Endodermal cell (in vitro differentiated cells): ENCODE measurements around the gene FXN. TPM values are rescaled to one million over a fixed set of nuclear protein-coding genes. Genes with fewer than 3 reads are reported as not detected.

Experiments
- DNase-seq: peaks from one replicate; pipeline ENCODE4 v3.0.0-alpha.2; 2017
- H3K27ac ChIP-seq: 2 replicates; pipeline ENCODE4 v1.5.1; 2013; ENCODE audit warnings: mild to moderate bottlenecking, low read depth, low read length, moderate library complexity
- H3K27me3 ChIP-seq: 2 replicates; pipeline ENCODE4 v1.6.1; 2013; ENCODE audit warnings: mild to moderate bottlenecking, low read length, moderate library complexity; ENCODE audit not compliant: insufficient read depth, control insufficient read depth, poor library complexity, severe bottlenecking
- H3K36me3 ChIP-seq: 2 replicates; pipeline ENCODE4 v1.7.0; 2013; ENCODE audit warnings: mild to moderate bottlenecking, low read length, moderate library complexity; ENCODE audit not compliant: control insufficient read depth, insufficient read depth
- H3K4me1 ChIP-seq: one replicate; pipeline ENCODE4 v1.7.0; 2013; ENCODE audit warnings: low read length; ENCODE audit not compliant: control insufficient read depth, insufficient read depth
- H3K4me3 ChIP-seq: 2 replicates; pipeline ENCODE4 v1.5.1; 2013; ENCODE audit warnings: mild to moderate bottlenecking, low read length, moderate library complexity
- H3K9ac ChIP-seq: 2 replicates; pipeline ENCODE4 v1.6.1; 2013; ENCODE audit warnings: mild to moderate bottlenecking, low read length, moderate library complexity; ENCODE audit not compliant: poor library complexity, severe bottlenecking; ENCODE audit errors: extremely low read depth
- H3K9me3 ChIP-seq: 2 replicates; pipeline ENCODE4 v1.6.1; 2013; ENCODE audit warnings: mild to moderate bottlenecking, low read length, moderate library complexity; ENCODE audit not compliant: control insufficient read depth
- H3K27ac Mint-ChIP-seq: 2 replicates; pipeline ENCODE4 v1.8.0; 2020; ENCODE audit warnings: mixed read lengths
- H3K27me3 Mint-ChIP-seq: 2 replicates; pipeline ENCODE4 v1.8.0; 2021; ENCODE audit warnings: mild to moderate bottlenecking, mixed read lengths; ENCODE audit not compliant: insufficient read depth
- H3K36me3 Mint-ChIP-seq: 2 replicates; pipeline ENCODE4 v1.8.0; 2020; ENCODE audit warnings: low read depth, mixed read lengths
- H3K4me1 Mint-ChIP-seq: 2 replicates; pipeline ENCODE4 v1.8.0; 2020; ENCODE audit warnings: mixed read lengths
- H3K4me3 Mint-ChIP-seq: 2 replicates; pipeline ENCODE4 v1.8.0; 2020; ENCODE audit warnings: mild to moderate bottlenecking, moderate library complexity, mixed read lengths
- H3K9me3 Mint-ChIP-seq: 2 replicates; pipeline ENCODE4 v1.8.0; 2020; ENCODE audit warnings: mild to moderate bottlenecking, mixed read lengths
- CTCF ChIP-seq: fragments of 200-600 bp; sonication (generic); conservative IDR thresholded peaks from 2 replicates; pipeline ENCODE4 v1.5.0; 2021; ENCODE audit warnings: antibody characterized with exemption, mild to moderate bottlenecking
- WGBS, 2 experiments: methylation state at CpG; one replicate each; pipeline versions ENCODE4 v1.1.5 to v1.1.7; 2013; ENCODE audit warnings: missing lambda C conversion rate in 2 of 2, mixed read lengths in 1 of 2; ENCODE audit not compliant: insufficient coverage in 1 of 2, insufficient read length in 1 of 2; 5-methylcytosine and 5-hydroxymethylcytosine counted together
- total RNA-seq, 2 donors: library from RNA; stranded (reverse); fragmentation: NEBNext Ultra II Directional in 1 of 2; extraction: Animal tissue kit (Norgen Biotek cat#: 25700) in 1 of 2; gene quantifications; 2 replicates in 1 of 2; 3 replicates in 1 of 2; pipeline ENCODE4 v1.2.1, GENCODE V29; 2021

The FXN gene
- total RNA-seq, 2 donors from 2014 or later = 33.0 to 34.1 TPM

- Histone ChIP-seq H3K4me1 (no peaks in the 10 kb centered on the region), H3K27ac (no peak overlapping the region), H3K9me3 (no peaks in the 10 kb centered on the region), H3K36me3 (peaks cover 4% of the 10 kb centered on the region), H3K4me3 (peak overlapping the region; percentile 91), H3K27me3 (no peaks in the 10 kb centered on the region), H3K9ac (no peak overlapping the region)
- H3K27ac Mint-ChIP-seq = peak overlapping the region; percentile 93
- peaks cover 8% of the 10 kb centered on the region for H3K36me3 Mint-ChIP-seq
- peaks cover 2% of the 10 kb centered on the region for H3K9me3 Mint-ChIP-seq
- DNase-seq = no peak
- 73 to 81% methylated on average over 7 to 10 of the region's 10 CpGs for WGBS, 2 experiments
- peak overlapping the region; percentile 93 for H3K4me3 Mint-ChIP-seq
- no peaks in the 10 kb centered on the region for H3K27me3 Mint-ChIP-seq
- peaks cover 12% of the 10 kb centered on the region for H3K4me1 Mint-ChIP-seq
- TF ChIP-seq CTCF = no peak
These were observed 1.2 kb downstream of the FXN start for GRCh38 chr9:69036799-69037198.

DNA sequence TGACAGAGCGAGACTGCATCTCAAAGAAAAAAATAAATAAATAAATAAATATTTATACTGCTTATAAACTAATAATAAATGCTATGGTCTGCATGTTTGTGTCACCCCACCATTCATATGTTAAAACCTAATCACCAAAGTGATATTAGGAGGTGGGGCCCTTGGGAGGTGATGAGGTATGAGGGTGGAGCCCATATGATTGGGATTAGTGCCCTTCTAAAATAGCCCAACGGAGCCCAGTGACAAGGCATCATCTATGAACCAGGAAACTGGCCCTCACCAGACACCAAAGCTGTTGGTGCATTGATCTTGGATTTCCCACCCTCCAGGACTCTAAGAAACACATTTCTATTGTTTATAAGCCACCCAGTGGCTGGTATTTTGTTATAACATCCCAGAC lies 5.1 kb downstream of the FXN start:
- peaks cover 44% of the 10 kb centered on the region for H3K4me1 Mint-ChIP-seq
- no peak for TF ChIP-seq CTCF
- 86% methylated on average over 1 of the region's 2 CpGs; no CpG with 5 or more reads in 1 of the 2 experiments for WGBS, 2 experiments
- no peak for DNase-seq
- H3K4me3 Mint-ChIP-seq = no peak overlapping the region
- Histone ChIP-seq H3K36me3 (peaks cover 4% of the 10 kb centered on the region), H3K9ac (no peak overlapping the region), H3K9me3 (no peaks in the 10 kb centered on the region), H3K27ac (no peak overlapping the region), H3K4me3 (no peak overlapping the region), H3K4me1 (peaks cover 10% of the 10 kb centered on the region), H3K27me3 (no peaks in the 10 kb centered on the region)
- H3K36me3 Mint-ChIP-seq = peaks cover 11% of the 10 kb centered on the region
- H3K9me3 Mint-ChIP-seq = peaks cover 2% of the 10 kb centered on the region
- no peaks in the 10 kb centered on the region for H3K27me3 Mint-ChIP-seq
- H3K27ac Mint-ChIP-seq = no peak overlapping the region

DNA sequence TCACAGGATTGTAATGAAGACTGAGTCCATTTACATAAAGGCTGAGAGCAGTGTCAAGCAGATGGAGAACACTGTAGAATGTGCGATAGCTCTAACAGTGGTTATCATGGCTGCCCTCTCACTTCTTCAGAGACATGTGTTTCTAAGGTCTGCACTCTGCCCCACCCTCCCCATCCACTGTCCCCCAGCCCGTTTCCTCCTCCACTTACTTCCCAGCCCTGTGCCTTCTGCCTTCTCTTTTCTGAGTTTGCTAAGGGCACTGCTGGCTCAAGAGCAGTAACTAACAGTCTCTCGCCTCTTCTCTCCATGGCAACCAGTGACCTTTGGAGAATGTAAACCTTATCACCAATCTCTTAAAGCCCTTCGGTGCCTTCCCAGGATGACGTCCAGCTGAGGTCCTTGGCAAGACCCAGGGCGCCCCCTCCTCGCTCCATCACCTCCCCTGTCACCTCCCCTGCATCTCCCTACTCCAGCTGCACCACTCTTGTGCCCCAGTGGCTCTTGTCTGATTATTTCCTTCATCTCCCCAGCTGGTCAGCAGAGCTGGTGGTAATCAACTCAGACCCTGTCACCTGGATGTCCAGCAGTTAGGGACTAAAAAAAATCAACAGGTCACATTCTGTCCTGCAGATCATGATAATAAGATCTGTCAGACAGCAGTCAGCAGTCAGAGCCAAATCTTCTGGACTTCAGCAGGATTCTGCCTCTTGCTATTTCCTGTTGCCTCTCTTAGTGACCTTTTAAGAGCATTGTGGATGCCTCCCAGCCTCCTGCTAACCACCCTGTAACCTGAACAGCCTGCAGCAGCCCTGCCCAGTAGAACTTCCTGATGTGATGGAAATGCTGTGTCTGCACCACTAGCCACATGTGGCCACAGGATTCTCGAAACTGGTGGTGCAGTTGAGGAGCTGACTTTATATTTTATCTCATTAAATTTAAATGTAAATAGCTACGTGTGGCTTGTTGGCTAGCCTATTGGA lies 9.0 kb downstream of the FXN start:
- Histone ChIP-seq H3K9ac (peak overlapping the region; percentile 42), H3K36me3 (peaks cover 34% of the 10 kb centered on the region), H3K4me3 (peak overlapping the region; percentile 54), H3K27me3 (no peaks in the 10 kb centered on the region), H3K9me3 (no peaks in the 10 kb centered on the region), H3K4me1 (peaks cover 12% of the 10 kb centered on the region), H3K27ac (peak overlapping the region; percentile 67)
- WGBS, 2 experiments = 52 to 53% methylated on average over 6 to 8 of the region's 9 CpGs
- peak; percentile 66 for DNase-seq
- Mint-ChIP-seq H3K27ac (peak overlapping the region; percentile 85), H3K36me3 (peaks cover 32% of the 10 kb centered on the region), H3K27me3 (no peaks in the 10 kb centered on the region), H3K4me3 (peak overlapping the region; percentile 8), H3K4me1 (peaks cover 40% of the 10 kb centered on the region), H3K9me3 (peaks cover 2% of the 10 kb centered on the region)
- no peak for TF ChIP-seq CTCF
